ENCODE data around the gene SPTBN4. TPM values are rescaled to one million over a fixed set of nuclear protein-coding genes. Genes with fewer than 3 reads are reported as not detected.

SPTBN4 gene
- polyA plus RNA-seq (2013): 0.30 and 0.33 TPM in 2 replicates

DNA sequence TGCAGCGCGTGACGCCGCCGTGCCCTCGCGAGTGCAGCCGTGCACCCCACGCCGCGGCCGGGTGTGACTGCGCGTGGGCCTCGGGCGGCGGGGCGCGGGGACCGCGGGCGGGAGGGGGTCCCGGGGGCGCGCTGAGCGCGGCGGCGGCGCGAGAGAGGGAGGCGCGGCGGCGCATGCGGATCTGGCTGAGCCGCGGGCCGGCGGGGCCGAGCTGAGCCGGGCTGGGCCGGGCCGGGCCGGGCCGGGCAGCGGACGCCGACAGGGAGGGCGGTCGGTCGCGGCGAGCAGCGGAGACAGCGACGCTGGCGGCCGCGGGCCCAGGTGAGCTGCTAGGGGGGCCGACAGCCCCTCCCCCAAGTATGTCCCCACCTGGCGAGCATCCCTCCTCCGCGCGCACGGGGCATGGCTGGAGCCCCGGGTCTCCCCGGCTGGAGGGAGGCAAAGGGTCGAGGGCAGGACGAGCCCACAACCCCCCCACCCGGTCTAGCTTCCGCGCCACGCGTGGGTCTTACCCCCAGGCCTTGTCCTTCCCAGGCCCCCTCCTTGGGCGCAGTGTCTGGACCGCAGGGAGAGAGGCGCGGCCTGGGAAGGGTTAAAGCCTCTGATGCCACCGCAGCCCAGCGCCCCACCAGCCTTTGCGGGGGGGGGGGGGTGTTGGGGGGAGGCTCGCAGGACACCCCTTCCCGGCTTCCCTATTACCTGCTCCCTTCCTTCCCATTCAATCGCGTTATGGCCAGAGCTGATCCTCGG, at the start of gene SPTBN4:
Gene SPTBN4, plus strand, starts transcription at position 17 of the 750 bp plus-strand sequence. CDS start 5,621 bp downstream, outside the sequence.
- H3K27ac ChIP-seq (ENCODE audit: low read depth, low read length): no peak within 1 kb of the TSS
- H3K36me3 ChIP-seq (ENCODE audit: control insufficient read depth in 1 of 2, insufficient read depth in 2 of 2, low read length in 2 of 2): no peaks in the 10 kb centered on the region
- no peak within 1 kb of the TSS for H3K18ac ChIP-seq (ENCODE audit: low read length)
- peaks cover 12% of the 10 kb centered on the region for H3K9me3 ChIP-seq (ENCODE audit: insufficient read depth, low read depth, low read length)
- WGBS (ENCODE audit: extremely low coverage, insufficient coverage, insufficient read length): no CpG with 5 or more reads among the region's 87 CpGs
- H4K8ac ChIP-seq (ENCODE audit: low read depth, low read length): no peak within 1 kb of the TSS
- no peaks in the 10 kb centered on the region for H3K79me2 ChIP-seq (ENCODE audit: control insufficient read depth, insufficient read depth, low read length, poor library complexity)
- DNase-seq: peak in 1 of 2 donors; percentile 21
- H3K4me2 ChIP-seq (ENCODE audit: low read length): peak within 1 kb of the TSS; percentile 57
- H4K12ac ChIP-seq (ENCODE audit: low read depth, low read length): no peak within 1 kb of the TSS
- no peak within 1 kb of the TSS for H2AK5ac ChIP-seq (ENCODE audit: low read length)
- peak within 1 kb of the TSS; percentile 62 for H3K4me3 ChIP-seq (ENCODE audit: low read depth, low read length)
- no peak within 1 kb of the TSS for H3K9ac ChIP-seq (ENCODE audit: low read length)
- no peak within 1 kb of the TSS for H2BK120ac ChIP-seq (ENCODE audit: insufficient read depth, low read length, poor library complexity)
- no peak within 1 kb of the TSS for H3K23ac ChIP-seq (ENCODE audit: low read length)
- peaks cover 16% of the 10 kb centered on the region for H3K27me3 ChIP-seq (ENCODE audit: insufficient read depth, low read length)
- no peak within 1 kb of the TSS for H2AFZ ChIP-seq (ENCODE audit: insufficient read depth, low read length, poor library complexity)
- no peak within 1 kb of the TSS for H4K91ac ChIP-seq (ENCODE audit: low read depth, low read length)
- peaks cover 10% of the 10 kb centered on the region for H3K79me1 ChIP-seq (ENCODE audit: low read length)
- H2BK12ac ChIP-seq (ENCODE audit: low read length): no peak within 1 kb of the TSS
- H3K4me1 ChIP-seq (ENCODE audit: control insufficient read depth in 1 of 2, insufficient read depth in 2 of 2, low read length in 2 of 2): peaks cover 11 to 16% of the 10 kb centered on the region in 2 experiments
- no peak within 1 kb of the TSS for H3K14ac ChIP-seq (ENCODE audit: low read length)
- H2BK5ac ChIP-seq (ENCODE audit: low read depth, low read length, poor library complexity): no peak within 1 kb of the TSS
- H3K4ac ChIP-seq (ENCODE audit: low read depth, low read length): no peak within 1 kb of the TSS

DNA sequence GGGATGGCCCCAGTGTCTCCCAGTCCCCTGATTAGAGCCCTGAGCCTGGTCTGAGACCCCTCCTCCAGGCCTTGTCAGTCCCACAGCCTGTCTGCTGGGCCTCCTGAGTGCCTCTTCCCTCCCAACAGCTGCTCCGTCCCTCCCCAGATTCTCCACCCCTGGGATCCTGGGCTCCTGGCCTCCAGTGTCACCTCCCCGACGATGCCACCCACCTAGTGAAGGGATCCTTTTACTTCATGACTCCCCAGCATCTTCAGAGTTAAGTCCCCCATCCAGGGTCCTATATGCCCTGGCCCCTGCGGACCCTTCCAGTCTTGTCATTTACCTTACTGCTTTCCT, 49.2 kb upstream of the SPTBN4 start:
- Histone ChIP-seq H4K8ac (ENCODE audit: low read depth, low read length) (peak overlapping the region; percentile 50), H2BK5ac (ENCODE audit: low read depth, low read length, poor library complexity) (peak overlapping the region; percentile 47), H2AK5ac (ENCODE audit: low read length) (peak overlapping the region; percentile 67), H3K23ac (ENCODE audit: low read length) (no peak overlapping the region), H3K4me3 (ENCODE audit: low read depth, low read length) (no peak overlapping the region), H3K4me2 (ENCODE audit: low read length) (no peak overlapping the region), H3K4me1 (ENCODE audit: control insufficient read depth in 1 of 2, insufficient read depth in 2 of 2, low read length in 2 of 2) (peaks cover 8 to 12% of the 10 kb centered on the region in 2 experiments), H3K9me3 (ENCODE audit: insufficient read depth, low read depth, low read length) (no peaks in the 10 kb centered on the region), H3K27me3 (ENCODE audit: insufficient read depth, low read length) (no peaks in the 10 kb centered on the region), H3K9ac (ENCODE audit: low read length) (no peak overlapping the region), H3K18ac (ENCODE audit: low read length) (no peak overlapping the region), H2BK12ac (ENCODE audit: low read length) (peak overlapping the region; percentile 63), H2AFZ (ENCODE audit: insufficient read depth, low read length, poor library complexity) (peak overlapping the region; percentile 17), H3K79me2 (ENCODE audit: control insufficient read depth, insufficient read depth, low read length, poor library complexity) (peaks cover 1% of the 10 kb centered on the region), H3K36me3 (ENCODE audit: control insufficient read depth in 1 of 2, insufficient read depth in 2 of 2, low read length in 2 of 2) (peaks cover 2 to 3% of the 10 kb centered on the region in 2 experiments), H3K27ac (ENCODE audit: low read depth, low read length) (no peak overlapping the region), H4K91ac (ENCODE audit: low read depth, low read length) (peak overlapping the region; percentile 20), H3K4ac (ENCODE audit: low read depth, low read length) (peak overlapping the region; percentile 6), H3K79me1 (ENCODE audit: low read length) (peaks cover 13% of the 10 kb centered on the region), H4K12ac (ENCODE audit: low read depth, low read length) (no peak overlapping the region), H2BK120ac (ENCODE audit: insufficient read depth, low read length, poor library complexity) (no peak overlapping the region), H3K14ac (ENCODE audit: low read length) (no peak overlapping the region)
- no CpG with 5 or more reads among the region's 4 CpGs for WGBS (ENCODE audit: extremely low coverage, insufficient coverage, insufficient read length)
- no peak for DNase-seq

DNA sequence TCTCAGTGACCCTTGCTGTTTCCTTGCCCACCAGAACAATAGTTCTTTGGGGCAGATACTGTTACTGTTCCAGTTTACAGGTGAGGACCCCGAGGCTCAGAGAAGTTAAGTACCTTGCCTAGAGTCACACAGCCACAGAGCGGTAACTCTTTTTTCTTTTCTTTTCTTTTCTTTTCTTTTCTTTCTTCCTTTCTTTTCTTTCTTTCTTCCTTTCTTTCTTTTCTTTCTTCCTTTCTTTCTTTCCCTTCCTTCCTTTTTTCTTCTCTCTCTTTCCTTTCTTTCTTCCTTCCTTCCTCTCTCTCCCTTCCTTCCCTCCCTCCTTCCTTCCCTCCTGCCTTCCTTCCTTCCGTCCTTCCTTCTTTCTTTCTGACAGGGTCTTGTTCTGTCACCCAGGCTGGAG, 48.8 kb upstream of the SPTBN4 start:
- no peak overlapping the region for H3K18ac ChIP-seq (ENCODE audit: low read length)
- H2BK5ac ChIP-seq (ENCODE audit: low read depth, low read length, poor library complexity): no peak overlapping the region
- H3K4ac ChIP-seq (ENCODE audit: low read depth, low read length): no peak overlapping the region
- no peak overlapping the region for H2AK5ac ChIP-seq (ENCODE audit: low read length)
- no peak overlapping the region for H4K8ac ChIP-seq (ENCODE audit: low read depth, low read length)
- no peaks in the 10 kb centered on the region for H3K27me3 ChIP-seq (ENCODE audit: insufficient read depth, low read length)
- H3K4me2 ChIP-seq (ENCODE audit: low read length): no peak overlapping the region
- peaks cover 10 to 16% of the 10 kb centered on the region in 2 experiments for H3K4me1 ChIP-seq (ENCODE audit: control insufficient read depth in 1 of 2, insufficient read depth in 2 of 2, low read length in 2 of 2)
- no peak for DNase-seq
- H4K91ac ChIP-seq (ENCODE audit: low read depth, low read length): no peak overlapping the region
- H3K27ac ChIP-seq (ENCODE audit: low read depth, low read length): no peak overlapping the region
- H2BK12ac ChIP-seq (ENCODE audit: low read length): no peak overlapping the region
- no peak overlapping the region for H4K12ac ChIP-seq (ENCODE audit: low read depth, low read length)
- no CpG with 5 or more reads among the region's 3 CpGs for WGBS (ENCODE audit: extremely low coverage, insufficient coverage, insufficient read length)
- no peak overlapping the region for H3K14ac ChIP-seq (ENCODE audit: low read length)
- peaks cover 13% of the 10 kb centered on the region for H3K79me1 ChIP-seq (ENCODE audit: low read length)
- no peak overlapping the region for H2AFZ ChIP-seq (ENCODE audit: insufficient read depth, low read length, poor library complexity)
- peaks cover 7% of the 10 kb centered on the region in 2 experiments for H3K36me3 ChIP-seq (ENCODE audit: control insufficient read depth in 1 of 2, insufficient read depth in 2 of 2, low read length in 2 of 2)
- no peak overlapping the region for H2BK120ac ChIP-seq (ENCODE audit: insufficient read depth, low read length, poor library complexity)
- peaks cover 2% of the 10 kb centered on the region for H3K79me2 ChIP-seq (ENCODE audit: control insufficient read depth, insufficient read depth, low read length, poor library complexity)
- no peak overlapping the region for H3K9ac ChIP-seq (ENCODE audit: low read length)
- no peak overlapping the region for H3K4me3 ChIP-seq (ENCODE audit: low read depth, low read length)
- no peak overlapping the region for H3K23ac ChIP-seq (ENCODE audit: low read length)
- H3K9me3 ChIP-seq (ENCODE audit: insufficient read depth, low read depth, low read length): no peaks in the 10 kb centered on the region

DNA sequence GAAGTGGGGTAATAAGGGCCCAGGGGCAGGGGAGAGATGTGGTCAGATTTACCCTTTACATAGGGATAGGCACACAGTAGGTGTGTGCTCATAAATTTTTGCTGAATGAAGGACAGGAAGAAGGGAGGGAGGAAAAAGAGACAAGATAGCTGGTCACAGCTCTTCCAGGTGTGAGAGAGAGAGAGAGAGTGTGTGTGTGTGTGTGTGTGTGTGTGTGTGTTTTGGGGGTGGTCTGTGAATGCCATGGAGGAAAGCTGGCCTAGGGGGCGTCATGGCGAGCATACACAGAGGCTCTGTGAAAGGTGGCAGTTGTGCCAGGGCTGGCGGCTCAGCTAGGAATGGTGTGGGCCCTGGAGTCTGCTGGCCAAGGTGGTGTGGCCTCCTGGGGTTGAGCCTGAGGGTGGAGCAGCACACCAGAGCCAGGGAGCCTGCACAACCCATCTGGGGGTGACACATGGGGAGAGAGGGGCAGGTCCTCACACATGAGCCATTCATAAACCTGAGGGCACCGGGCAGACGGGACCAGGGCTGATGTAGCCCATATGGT, 47.7 kb upstream of the SPTBN4 start:
- no peak overlapping the region for H3K23ac ChIP-seq (ENCODE audit: low read length)
- H3K27ac ChIP-seq (ENCODE audit: low read depth, low read length): no peak overlapping the region
- no peak overlapping the region for H2BK5ac ChIP-seq (ENCODE audit: low read depth, low read length, poor library complexity)
- H2BK12ac ChIP-seq (ENCODE audit: low read length): no peak overlapping the region
- no peak overlapping the region for H2BK120ac ChIP-seq (ENCODE audit: insufficient read depth, low read length, poor library complexity)
- H3K9ac ChIP-seq (ENCODE audit: low read length): no peak overlapping the region
- no peak overlapping the region for H3K4ac ChIP-seq (ENCODE audit: low read depth, low read length)
- H3K14ac ChIP-seq (ENCODE audit: low read length): no peak overlapping the region
- no peak overlapping the region for H4K12ac ChIP-seq (ENCODE audit: low read depth, low read length)
- H3K79me1 ChIP-seq (ENCODE audit: low read length): peaks cover 13% of the 10 kb centered on the region
- H3K27me3 ChIP-seq (ENCODE audit: insufficient read depth, low read length): no peaks in the 10 kb centered on the region
- H4K91ac ChIP-seq (ENCODE audit: low read depth, low read length): no peak overlapping the region
- no peaks in the 10 kb centered on the region for H3K9me3 ChIP-seq (ENCODE audit: insufficient read depth, low read depth, low read length)
- H3K79me2 ChIP-seq (ENCODE audit: control insufficient read depth, insufficient read depth, low read length, poor library complexity): peaks cover 5% of the 10 kb centered on the region
- no peak overlapping the region for H3K18ac ChIP-seq (ENCODE audit: low read length)
- no peak overlapping the region for H3K4me2 ChIP-seq (ENCODE audit: low read length)
- WGBS (ENCODE audit: extremely low coverage, insufficient coverage, insufficient read length): no CpG with 5 or more reads among the region's 5 CpGs
- no peak overlapping the region for H2AFZ ChIP-seq (ENCODE audit: insufficient read depth, low read length, poor library complexity)
- peaks cover 10% of the 10 kb centered on the region in 2 experiments for H3K36me3 ChIP-seq (ENCODE audit: control insufficient read depth in 1 of 2, insufficient read depth in 2 of 2, low read length in 2 of 2)
- peak overlapping the region; percentile 64 for H2AK5ac ChIP-seq (ENCODE audit: low read length)
- no peak for DNase-seq
- peaks cover 13 to 18% of the 10 kb centered on the region in 2 experiments for H3K4me1 ChIP-seq (ENCODE audit: control insufficient read depth in 1 of 2, insufficient read depth in 2 of 2, low read length in 2 of 2)
- H4K8ac ChIP-seq (ENCODE audit: low read depth, low read length): no peak overlapping the region
- no peak overlapping the region for H3K4me3 ChIP-seq (ENCODE audit: low read depth, low read length)

All from trophoblast cell (in vitro differentiated cells and primary cell).